Activated CD4-positive, alpha-beta T cell treated with anti-CD3 and anti-CD28 coated beads for 36 hours (primary cell): ENCODE data around the gene PLCB1. TPM values are rescaled to one million over a fixed set of nuclear protein-coding genes. Genes with fewer than 3 reads are reported as not detected.

Experiments
- ATAC-seq: fragments of 200-7000 bp; cut with Tn5 transposase; one replicate; pipeline ENCODE4 v1.10.0; 2021; ENCODE audit warnings: mild to moderate bottlenecking, moderate library complexity
- CTCF ChIA-PET: fragments of 350-600 bp; sonication (Branson Sonifier 250); formaldehyde crosslinking; loops from one replicate; lab custom pipeline; 2021; ENCODE audit warnings: antibody characterized with exemption; lab: Charles Lee
- POLR2A ChIA-PET: fragments of 350-600 bp; sonication (Branson Sonifier 250); formaldehyde crosslinking; loops from one replicate; lab custom pipeline; 2021; ENCODE audit warnings: antibody characterized with exemption, inconsistent platforms; lab: Charles Lee
- DNase-seq: peaks from one replicate; pipeline ENCODE4 v3.0.0-alpha.2; 2020
- H3K27ac Mint-ChIP-seq: one replicate; pipeline ENCODE4 v1.8.0; 2021; ENCODE audit warnings: mixed read lengths
- H3K27me3 Mint-ChIP-seq: one replicate; pipeline ENCODE4 v1.8.0; 2021; ENCODE audit warnings: mixed read lengths
- H3K36me3 Mint-ChIP-seq: one replicate; pipeline ENCODE4 v1.8.0; 2021; ENCODE audit warnings: low read depth, mixed read lengths
- H3K4me1 Mint-ChIP-seq: one replicate; pipeline ENCODE4 v1.8.0; 2021; ENCODE audit warnings: mixed read lengths
- H3K4me3 Mint-ChIP-seq: one replicate; pipeline ENCODE4 v1.8.0; 2021; ENCODE audit warnings: mild to moderate bottlenecking, moderate library complexity, mixed read lengths
- H3K9me3 Mint-ChIP-seq: one replicate; pipeline ENCODE4 v1.8.0; 2021; ENCODE audit warnings: low read depth, mixed read lengths
- intact Hi-C, 2 experiments: fragments of 100-400 bp; cut with DNase I in 1 of 2; cut with micrococcal nuclease in 1 of 2; formaldehyde crosslinking; loops; one replicate each; pipeline versions ENCODE4 v1.14.2 to v1.15.1; 2022 to 2024; cut with DNase I, micrococcal nuclease
- total RNA-seq, 2 experiments: library from RNA; stranded (reverse); gene quantifications; one replicate each; pipeline ENCODE4 v1.2.3, GENCODE V29; 2021

The PLCB1 gene
- total RNA-seq, 2 experiments from 2014 or later: 1.4 to 1.5 TPM

DNA sequence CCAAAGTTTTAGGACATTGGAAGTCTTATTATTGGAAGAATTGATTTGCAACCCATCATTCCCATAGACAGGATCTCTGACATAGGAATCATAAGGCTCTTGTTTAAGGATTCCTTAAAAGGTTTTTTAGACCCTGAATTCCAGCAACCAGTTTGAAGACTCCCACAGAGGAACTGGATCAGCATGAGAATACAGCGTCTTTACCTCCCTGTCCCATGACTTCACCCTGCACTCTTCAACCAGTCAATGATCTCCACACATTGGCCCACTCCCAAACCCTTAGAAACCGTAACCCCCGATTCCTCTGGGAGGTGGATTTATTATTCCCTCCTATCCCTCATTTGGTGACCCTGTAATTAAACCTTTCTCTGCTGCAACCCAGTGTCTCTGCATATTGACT is 786.1 kb downstream of the PLCB1 start:
- Mint-ChIP-seq H3K27ac (no peak overlapping the region), H3K27me3 (no peaks in the 10 kb centered on the region), H3K36me3 (no peaks in the 10 kb centered on the region), H3K4me3 (no peak overlapping the region), H3K9me3 (peaks cover 4% of the 10 kb centered on the region), H3K4me1 (no peaks in the 10 kb centered on the region)
- no peak for DNase-seq
- intact Hi-C loops: no loop called here
- ChIA-PET CTCF (no interaction called here), POLR2A (no interaction called here)
- ATAC-seq: no peak

DNA sequence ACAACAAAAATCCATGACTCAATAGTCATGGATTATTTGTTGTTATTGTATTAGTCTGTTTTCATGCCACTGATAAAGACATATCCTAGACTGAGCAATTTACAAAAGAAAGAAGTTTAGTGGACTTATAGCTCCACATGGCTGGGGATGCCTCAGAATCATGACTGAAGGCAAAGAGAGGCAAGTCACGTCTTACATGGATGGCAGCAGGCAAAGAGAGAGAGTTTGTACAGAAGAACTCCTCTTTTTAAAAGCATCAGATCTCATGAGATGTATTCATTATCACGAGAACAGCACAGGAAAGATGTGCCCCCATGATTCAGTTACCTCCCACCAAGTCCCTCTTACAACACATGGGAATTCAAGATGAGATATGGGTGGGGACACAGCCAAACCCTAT is 792.5 kb downstream of the PLCB1 start:
- no peak overlapping the region for H3K27ac Mint-ChIP-seq
- H3K9me3 Mint-ChIP-seq: no peaks in the 10 kb centered on the region
- CTCF ChIA-PET: no interaction called here
- H3K4me3 Mint-ChIP-seq: no peak overlapping the region
- no peaks in the 10 kb centered on the region for H3K36me3 Mint-ChIP-seq
- POLR2A ChIA-PET: no interaction called here
- DNase-seq (no peak), ATAC-seq (no peak)
- intact Hi-C loops: no loop called here
- no peaks in the 10 kb centered on the region for H3K27me3 Mint-ChIP-seq
- H3K4me1 Mint-ChIP-seq: no peaks in the 10 kb centered on the region

DNA sequence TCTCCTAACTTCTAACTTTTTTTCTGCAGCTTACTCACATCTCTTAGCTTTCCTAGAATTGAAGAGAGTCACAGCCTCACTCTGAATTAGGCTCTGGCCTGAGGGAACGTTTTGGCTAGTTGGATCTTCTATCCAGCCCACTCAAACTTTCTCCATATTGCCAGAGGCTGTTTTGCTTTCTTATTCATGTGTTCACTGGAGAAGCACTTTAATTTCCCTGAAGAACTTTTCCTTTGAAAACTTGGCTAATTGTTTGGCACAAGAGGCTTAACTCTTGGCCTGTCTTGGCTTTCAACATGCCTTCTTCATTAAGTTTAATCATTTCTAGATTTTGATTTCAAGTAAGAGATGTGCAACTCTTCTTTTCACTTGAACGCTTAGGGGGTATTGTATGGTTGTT is 798.7 kb downstream of the PLCB1 start:
- H3K9me3 Mint-ChIP-seq: no peaks in the 10 kb centered on the region
- no peak overlapping the region for H3K4me3 Mint-ChIP-seq
- ChIA-PET CTCF (no interaction called here), POLR2A (no interaction called here)
- no peaks in the 10 kb centered on the region for H3K4me1 Mint-ChIP-seq
- DNase-seq (no peak), ATAC-seq (no peak)
- H3K27ac Mint-ChIP-seq: no peak overlapping the region
- intact Hi-C loops: no loop called here
- no peaks in the 10 kb centered on the region for H3K27me3 Mint-ChIP-seq
- no peaks in the 10 kb centered on the region for H3K36me3 Mint-ChIP-seq

DNA sequence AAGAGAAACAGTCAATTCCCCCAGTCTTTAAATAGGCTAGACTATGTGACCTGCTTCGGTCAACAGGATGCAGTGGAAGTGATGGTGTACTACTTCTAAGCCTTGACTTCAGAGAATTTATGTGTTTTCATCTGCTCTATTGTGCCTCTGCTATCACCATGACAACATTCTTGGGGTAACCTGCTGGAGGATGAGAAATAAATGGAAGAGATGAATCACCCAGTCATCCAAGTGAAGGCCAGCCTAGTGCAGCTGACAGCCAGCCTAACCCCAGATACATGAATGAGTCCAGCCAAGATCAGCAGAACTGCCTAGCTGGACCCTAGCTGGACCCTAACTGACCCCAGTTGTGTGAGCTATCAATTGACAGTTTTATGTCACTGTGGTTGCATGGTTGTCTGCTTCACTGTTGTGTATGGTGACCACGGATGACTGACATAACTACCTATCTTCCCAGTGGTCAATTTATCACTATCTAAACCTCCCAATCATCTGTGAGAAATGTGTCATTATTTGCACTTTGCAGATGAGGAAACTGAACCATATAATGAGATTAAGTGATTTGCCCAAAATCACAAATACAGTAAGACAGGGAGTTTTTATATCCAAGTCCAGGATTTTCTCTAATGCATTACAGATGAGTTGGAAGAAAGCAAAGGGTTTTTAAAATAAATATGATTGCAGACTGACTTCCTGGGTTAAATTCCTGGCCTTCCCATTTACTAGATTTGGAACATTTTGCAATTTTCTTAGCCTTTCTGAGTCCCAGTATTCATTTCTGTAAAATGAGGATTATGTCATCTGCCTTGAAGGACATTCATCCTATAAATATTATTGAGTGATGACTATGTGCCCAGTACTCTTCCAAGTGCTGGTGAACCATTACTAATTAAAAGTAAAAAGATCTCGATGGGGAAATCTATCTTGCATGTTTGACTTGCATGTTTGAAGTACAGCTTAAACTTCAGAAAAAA is 800.4 kb downstream of the PLCB1 start:
- no peak for ATAC-seq
- no peaks in the 10 kb centered on the region for H3K9me3 Mint-ChIP-seq

DNA sequence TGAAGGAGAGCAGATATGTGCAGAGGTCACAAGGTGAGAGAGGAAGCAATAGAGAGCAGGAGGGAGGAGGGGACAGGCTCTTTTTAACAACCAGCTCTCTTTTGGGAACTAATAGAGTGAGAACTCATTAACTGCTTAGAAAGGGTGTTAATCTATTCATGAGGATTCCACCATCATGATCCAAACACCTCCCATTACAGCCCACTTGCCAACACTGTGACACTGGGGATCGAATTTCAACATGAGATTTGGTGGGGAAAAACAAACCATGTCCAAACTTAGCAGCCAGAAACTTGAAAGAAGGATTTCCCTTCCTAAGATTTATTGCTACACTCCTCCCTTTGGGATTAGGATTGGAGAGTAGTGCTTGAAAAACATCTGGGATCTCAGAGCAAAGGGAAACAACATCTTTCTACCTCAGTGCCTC is 801.3 kb downstream of the PLCB1 start:
- no peaks in the 10 kb centered on the region for H3K4me1 Mint-ChIP-seq
- DNase-seq (no peak), ATAC-seq (no peak)
- no peak overlapping the region for H3K4me3 Mint-ChIP-seq
- CTCF ChIA-PET: no interaction called here
- intact Hi-C loops: no loop called here
- no peaks in the 10 kb centered on the region for H3K9me3 Mint-ChIP-seq
- POLR2A ChIA-PET: no interaction called here
- no peaks in the 10 kb centered on the region for H3K27me3 Mint-ChIP-seq
- H3K27ac Mint-ChIP-seq: no peak overlapping the region
- H3K36me3 Mint-ChIP-seq: no peaks in the 10 kb centered on the region

More for the DNA sequence above, 800.4 kb downstream of the PLCB1 start:
- H3K4me3 Mint-ChIP-seq: no peak overlapping the region
- DNase-seq: no peak
- intact Hi-C loops: no loop called here
- ChIA-PET CTCF (no interaction called here), POLR2A (no interaction called here)
- no peaks in the 10 kb centered on the region for H3K27me3 Mint-ChIP-seq
- no peaks in the 10 kb centered on the region for H3K36me3 Mint-ChIP-seq
- no peak overlapping the region for H3K27ac Mint-ChIP-seq
- H3K4me1 Mint-ChIP-seq: no peaks in the 10 kb centered on the region

DNA sequence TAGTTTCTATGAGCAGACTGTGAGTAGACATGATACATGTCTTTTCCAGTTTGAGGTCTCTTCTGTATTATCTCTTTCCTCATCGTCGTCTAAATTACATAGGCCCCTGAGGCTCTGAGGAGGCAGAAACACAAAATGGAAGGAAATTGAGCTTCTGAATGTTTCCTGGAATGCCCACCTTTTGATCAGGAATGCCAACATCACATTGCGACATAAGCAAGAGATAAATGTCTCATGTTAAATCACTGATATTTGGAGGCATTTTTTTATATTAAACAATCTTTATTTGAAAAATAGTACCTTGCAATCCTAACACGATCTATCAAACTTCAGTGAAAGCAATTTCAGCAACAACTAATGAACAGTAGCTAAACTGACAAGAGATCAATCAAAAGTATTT is 802.3 kb downstream of the PLCB1 start:
- POLR2A ChIA-PET: no interaction called here

More for the DNA sequence above, 802.3 kb downstream of the PLCB1 start:
- no peak overlapping the region for H3K4me3 Mint-ChIP-seq
- DNase-seq (no peak), ATAC-seq (no peak)
- intact Hi-C loops: no loop called here
- CTCF ChIA-PET: no interaction called here
- no peaks in the 10 kb centered on the region for H3K4me1 Mint-ChIP-seq
- no peak overlapping the region for H3K27ac Mint-ChIP-seq
- no peaks in the 10 kb centered on the region for H3K9me3 Mint-ChIP-seq
- H3K27me3 Mint-ChIP-seq: no peaks in the 10 kb centered on the region
- H3K36me3 Mint-ChIP-seq: no peaks in the 10 kb centered on the region

Other genes starting within 250 kb of the PLCB1 start
- not detected for gene HAO1, start 191.8 kb upstream of the PLCB1 start, total RNA-seq
- 10 to 100 TPM; 19.2 to 25.9 TPM for gene TMX4, start 112.5 kb upstream of the PLCB1 start, total RNA-seq